ENCODE measurements around the gene DOCK9. TPM values are rescaled to one million over a fixed set of nuclear protein-coding genes. Genes with fewer than 3 reads are reported as not detected.

The DOCK9 gene
- total RNA-seq, 1 donor from 2014 or later: 21.0 TPM

DNA sequence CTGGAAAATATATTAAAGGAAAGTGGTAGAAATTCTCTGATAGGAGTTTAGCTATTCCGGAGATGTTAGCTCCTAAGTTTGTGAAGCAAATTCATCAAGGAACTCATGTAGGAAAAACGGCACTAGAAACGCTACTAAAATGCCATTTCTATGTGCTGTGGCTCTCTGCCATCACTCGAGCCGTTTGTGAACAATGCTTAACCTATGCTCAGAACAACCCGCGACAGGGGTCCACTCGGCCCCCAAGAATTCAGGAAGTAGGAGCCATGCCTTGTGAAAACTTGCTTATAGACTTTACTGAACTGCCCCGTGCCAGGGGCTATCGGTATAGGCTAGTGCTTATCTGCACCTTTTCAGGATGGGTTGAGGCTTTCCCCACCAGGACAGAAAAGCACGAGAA lies 211.2 kb downstream of the DOCK9 start:
- Mint-ChIP-seq H3K27me3 (ENCODE audit: low read depth) (peaks cover 3% of the 10 kb centered on the region), H3K4me3 (no peak overlapping the region), H3K9me3 (no peaks in the 10 kb centered on the region), H3K36me3 (no peaks in the 10 kb centered on the region), H3K4me1 (peaks cover 2% of the 10 kb centered on the region), H3K27ac (no peak overlapping the region)
- TF ChIP-seq, protein P1, sequence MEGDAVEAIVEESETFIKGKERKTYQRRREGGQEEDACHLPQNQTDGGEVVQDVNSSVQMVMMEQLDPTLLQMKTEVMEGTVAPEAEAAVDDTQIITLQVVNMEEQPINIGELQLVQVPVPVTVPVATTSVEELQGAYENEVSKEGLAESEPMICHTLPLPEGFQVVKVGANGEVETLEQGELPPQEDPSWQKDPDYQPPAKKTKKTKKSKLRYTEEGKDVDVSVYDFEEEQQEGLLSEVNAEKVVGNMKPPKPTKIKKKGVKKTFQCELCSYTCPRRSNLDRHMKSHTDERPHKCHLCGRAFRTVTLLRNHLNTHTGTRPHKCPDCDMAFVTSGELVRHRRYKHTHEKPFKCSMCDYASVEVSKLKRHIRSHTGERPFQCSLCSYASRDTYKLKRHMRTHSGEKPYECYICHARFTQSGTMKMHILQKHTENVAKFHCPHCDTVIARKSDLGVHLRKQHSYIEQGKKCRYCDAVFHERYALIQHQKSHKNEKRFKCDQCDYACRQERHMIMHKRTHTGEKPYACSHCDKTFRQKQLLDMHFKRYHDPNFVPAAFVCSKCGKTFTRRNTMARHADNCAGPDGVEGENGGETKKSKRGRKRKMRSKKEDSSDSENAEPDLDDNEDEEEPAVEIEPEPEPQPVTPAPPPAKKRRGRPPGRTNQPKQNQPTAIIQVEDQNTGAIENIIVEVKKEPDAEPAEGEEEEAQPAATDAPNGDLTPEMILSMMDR (IDR thresholded peaks at IDR 0.05; ENCODE audit: unreplicated experiment): no peak
- DNase-seq (ENCODE audit: low spot score in 2 of 2, unreplicated experiment in 2 of 2): no peak

DNA sequence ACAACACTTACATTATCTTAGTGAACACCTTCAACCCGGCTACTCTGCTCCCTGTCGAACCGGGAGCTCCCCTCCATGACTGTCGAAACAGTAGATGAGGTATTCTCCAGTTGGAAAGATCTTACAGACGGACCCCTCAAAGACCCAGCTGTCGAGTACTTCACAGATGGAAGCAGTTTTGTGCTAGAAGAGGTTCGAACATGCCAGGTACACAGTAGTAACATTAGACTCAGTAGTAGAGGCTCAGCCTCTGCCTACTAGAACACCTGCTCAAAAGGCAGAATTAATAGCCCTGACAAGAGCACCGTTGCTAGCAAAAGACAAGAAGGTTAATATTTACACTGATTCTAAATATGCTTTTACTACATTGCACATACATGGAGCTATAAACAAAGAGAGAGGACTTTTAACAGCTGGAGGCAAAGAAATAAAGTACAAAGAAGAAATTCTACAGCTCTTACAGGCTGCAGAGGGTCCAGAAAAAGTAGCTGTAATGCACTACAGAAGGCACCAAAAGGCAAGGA lies 211.8 kb downstream of the DOCK9 start:
- H3K36me3 Mint-ChIP-seq: no peaks in the 10 kb centered on the region
- DNase-seq (ENCODE audit: low spot score in 2 of 2, unreplicated experiment in 2 of 2): no peak
- no peak overlapping the region for H3K4me3 Mint-ChIP-seq
- peaks cover 2% of the 10 kb centered on the region for H3K4me1 Mint-ChIP-seq
- TF ChIP-seq, protein P1 (IDR thresholded peaks at IDR 0.05; ENCODE audit: unreplicated experiment): no peak
- H3K27me3 Mint-ChIP-seq (ENCODE audit: low read depth): peaks cover 3% of the 10 kb centered on the region
- no peaks in the 10 kb centered on the region for H3K9me3 Mint-ChIP-seq
- H3K27ac Mint-ChIP-seq: no peak overlapping the region

DNA sequence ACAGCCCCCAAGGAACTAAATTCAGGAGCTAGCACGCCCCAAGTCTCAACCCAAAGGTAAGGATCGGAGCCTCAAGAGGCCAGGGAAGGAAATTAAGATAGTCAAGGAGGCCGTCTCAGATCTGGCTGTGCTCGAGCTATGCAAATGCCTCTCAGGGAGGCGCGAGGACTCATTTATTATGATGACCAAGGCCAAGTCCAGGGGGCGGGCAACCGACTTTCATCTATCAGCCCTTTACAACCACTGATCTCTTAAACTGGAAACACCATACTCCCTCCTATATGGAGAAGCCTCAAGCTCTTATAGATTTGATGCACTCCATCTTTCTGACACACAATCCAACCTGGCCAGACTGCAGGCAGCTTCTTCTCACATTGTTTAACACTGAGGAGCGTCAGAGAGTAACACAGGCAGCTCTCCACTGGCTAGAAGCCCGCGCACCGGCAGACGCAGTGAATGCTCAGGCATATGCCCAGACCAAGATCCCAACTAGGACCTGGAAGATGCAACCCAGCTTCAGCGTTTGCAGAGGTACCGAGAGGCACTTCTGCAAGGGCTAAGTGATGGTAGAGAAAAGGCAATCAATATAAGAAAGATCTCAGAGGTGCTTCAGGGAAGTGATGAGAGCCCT lies 215.8 kb downstream of the DOCK9 start:
- Mint-ChIP-seq H3K27me3 (ENCODE audit: low read depth) (no peaks in the 10 kb centered on the region), H3K9me3 (peaks cover 6% of the 10 kb centered on the region), H3K4me1 (peaks cover 2% of the 10 kb centered on the region), H3K27ac (no peak overlapping the region), H3K4me3 (no peak overlapping the region), H3K36me3 (peaks cover 1% of the 10 kb centered on the region)
- no peak for DNase-seq (ENCODE audit: low spot score in 2 of 2, unreplicated experiment in 2 of 2)
- TF ChIP-seq, protein P1 (IDR thresholded peaks at IDR 0.05; ENCODE audit: unreplicated experiment): no peak

DNA sequence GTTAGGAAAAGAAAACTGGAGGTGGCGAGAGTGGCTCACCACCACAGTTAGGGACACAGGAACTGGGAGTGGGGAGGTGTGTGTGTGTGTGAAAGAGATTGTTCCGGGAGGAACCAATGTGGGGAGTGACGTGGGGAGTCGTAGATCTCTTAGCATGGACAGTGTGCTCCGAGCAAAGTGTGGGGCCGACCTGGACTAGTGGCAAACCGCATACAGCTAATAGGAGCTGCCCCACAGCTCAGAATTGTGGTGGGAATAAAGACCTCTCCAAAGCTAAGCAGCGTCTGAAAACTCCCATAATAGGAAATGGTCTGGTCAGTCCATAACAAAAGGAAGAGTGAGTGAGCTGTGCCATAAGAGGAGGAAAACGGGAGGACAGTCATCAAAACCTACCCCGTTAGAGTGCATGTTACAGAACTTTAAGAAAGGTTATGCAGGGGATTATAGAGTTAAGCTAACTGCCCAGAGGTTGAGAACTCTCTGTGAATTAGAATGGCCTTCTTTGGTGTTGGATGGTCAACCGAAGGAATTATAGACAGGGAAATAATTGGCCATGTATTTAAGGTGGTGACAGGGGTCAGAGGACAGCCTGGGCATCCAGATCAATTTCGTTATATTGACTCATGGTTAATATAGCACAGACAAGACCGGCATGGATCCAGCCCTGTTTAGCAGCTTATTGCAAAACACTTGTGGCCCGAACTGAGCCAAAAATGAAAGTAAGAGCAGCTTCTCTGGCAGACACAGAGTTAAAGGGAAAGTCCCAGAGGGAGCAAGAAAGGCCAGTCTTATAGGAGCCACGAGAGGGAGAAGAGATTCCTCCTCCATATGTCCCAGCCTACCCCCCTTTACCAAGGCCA lies 216.5 kb downstream of the DOCK9 start:
- no peak overlapping the region for H3K27ac Mint-ChIP-seq
- H3K9me3 Mint-ChIP-seq: peaks cover 6% of the 10 kb centered on the region
- H3K4me3 Mint-ChIP-seq: no peak overlapping the region
- TF ChIP-seq, protein P1 (IDR thresholded peaks at IDR 0.05; ENCODE audit: unreplicated experiment): no peak
- peaks cover 1% of the 10 kb centered on the region for H3K36me3 Mint-ChIP-seq
- peaks cover 2% of the 10 kb centered on the region for H3K4me1 Mint-ChIP-seq
- no peak for DNase-seq (ENCODE audit: low spot score in 2 of 2, unreplicated experiment in 2 of 2)
- peaks cover 3% of the 10 kb centered on the region for H3K27me3 Mint-ChIP-seq (ENCODE audit: low read depth)

DNA sequence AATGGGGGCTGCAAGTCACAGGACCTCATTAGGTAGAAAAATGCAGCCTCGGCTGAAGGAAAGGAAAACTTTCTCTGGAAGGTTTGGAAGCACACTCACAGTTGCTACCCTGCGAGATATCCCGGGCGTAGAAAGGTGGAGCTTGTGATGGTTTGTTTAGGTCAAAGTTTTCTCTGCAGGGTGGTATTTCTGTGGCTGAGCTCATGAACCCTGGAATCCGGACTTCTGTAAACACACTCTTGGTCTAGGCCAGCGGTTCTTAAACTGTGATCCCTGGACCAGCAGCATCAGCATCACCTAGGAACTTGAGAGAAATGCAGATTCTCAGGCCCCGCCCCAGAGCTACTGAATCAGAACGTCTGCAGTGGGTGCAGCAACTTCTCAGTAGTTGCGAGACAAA lies 222.1 kb downstream of the DOCK9 start:
- peaks cover 5% of the 10 kb centered on the region for H3K36me3 Mint-ChIP-seq
- H3K27ac Mint-ChIP-seq: no peak overlapping the region
- H3K27me3 Mint-ChIP-seq (ENCODE audit: low read depth): peaks cover 36% of the 10 kb centered on the region
- H3K4me3 Mint-ChIP-seq: no peak overlapping the region
- peaks cover 9% of the 10 kb centered on the region for H3K4me1 Mint-ChIP-seq
- TF ChIP-seq, protein P1 (IDR thresholded peaks at IDR 0.05; ENCODE audit: unreplicated experiment): no peak
- no peak for DNase-seq (ENCODE audit: low spot score in 2 of 2, unreplicated experiment in 2 of 2)
- peaks cover 19% of the 10 kb centered on the region for H3K9me3 Mint-ChIP-seq

Measured in mesothelial cell of epicardium (in vitro differentiated cells).